Measurements from ENCODE around the gene SYT7. TPM values are rescaled to one million over a fixed set of nuclear protein-coding genes. Genes with fewer than 3 reads are reported as not detected.
"Not testable (repeated sequence)": the region's sequence is repeated elsewhere in the genome, so short reads cannot be mapped to it uniquely, and the experiment has no call there.

SYT7 gene
- total RNA-seq, 2 donors from 2014 or later: 2.0 to 3.4 TPM

DNA sequence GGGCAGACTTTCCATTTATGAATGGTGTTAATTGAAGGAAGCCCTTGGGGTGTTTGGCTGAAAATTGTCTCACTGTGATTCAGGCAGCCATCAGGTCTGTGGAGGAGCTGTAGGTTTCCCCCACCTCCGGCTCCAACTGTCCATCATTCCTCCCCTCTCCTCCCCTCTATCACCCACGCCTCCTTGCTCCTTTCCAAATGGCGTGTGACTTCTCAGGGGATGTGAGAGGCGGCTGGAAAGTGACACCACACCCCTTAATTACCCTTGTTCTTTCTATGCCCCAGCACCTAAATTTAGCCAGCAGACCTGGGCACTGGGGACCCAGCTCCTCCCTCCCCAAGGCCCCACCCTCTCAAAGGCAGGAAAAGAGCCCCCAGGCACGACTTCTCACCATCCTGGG, 38.1 kb upstream of the SYT7 start:
- Histone ChIP-seq H3K4me1 (ENCODE audit: control insufficient read depth, insufficient read depth, low read length) (no peaks in the 10 kb centered on the region), H3K36me3 (ENCODE audit: control insufficient read depth, insufficient read depth, low read length) (no peaks in the 10 kb centered on the region), H3K27me3 (ENCODE audit: control insufficient read depth, insufficient read depth, low read length, poor library complexity, severe bottlenecking) (no peaks in the 10 kb centered on the region), H3K27ac (ENCODE audit: low read depth, low read length) (no peak overlapping the region), H3K9ac (ENCODE audit: extremely low read depth, low read length, poor library complexity, severe bottlenecking) (no peak overlapping the region), H3K4me3 (ENCODE audit: low read length) (no peak overlapping the region), H3K9me3 (ENCODE audit: control insufficient read depth, low read length) (no peaks in the 10 kb centered on the region)
- TF ChIP-seq, protein P1, sequence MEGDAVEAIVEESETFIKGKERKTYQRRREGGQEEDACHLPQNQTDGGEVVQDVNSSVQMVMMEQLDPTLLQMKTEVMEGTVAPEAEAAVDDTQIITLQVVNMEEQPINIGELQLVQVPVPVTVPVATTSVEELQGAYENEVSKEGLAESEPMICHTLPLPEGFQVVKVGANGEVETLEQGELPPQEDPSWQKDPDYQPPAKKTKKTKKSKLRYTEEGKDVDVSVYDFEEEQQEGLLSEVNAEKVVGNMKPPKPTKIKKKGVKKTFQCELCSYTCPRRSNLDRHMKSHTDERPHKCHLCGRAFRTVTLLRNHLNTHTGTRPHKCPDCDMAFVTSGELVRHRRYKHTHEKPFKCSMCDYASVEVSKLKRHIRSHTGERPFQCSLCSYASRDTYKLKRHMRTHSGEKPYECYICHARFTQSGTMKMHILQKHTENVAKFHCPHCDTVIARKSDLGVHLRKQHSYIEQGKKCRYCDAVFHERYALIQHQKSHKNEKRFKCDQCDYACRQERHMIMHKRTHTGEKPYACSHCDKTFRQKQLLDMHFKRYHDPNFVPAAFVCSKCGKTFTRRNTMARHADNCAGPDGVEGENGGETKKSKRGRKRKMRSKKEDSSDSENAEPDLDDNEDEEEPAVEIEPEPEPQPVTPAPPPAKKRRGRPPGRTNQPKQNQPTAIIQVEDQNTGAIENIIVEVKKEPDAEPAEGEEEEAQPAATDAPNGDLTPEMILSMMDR (conservative IDR thresholded peaks at IDR 0.05): no peak
- Mint-ChIP-seq H3K27me3 (ENCODE audit: insufficient read depth) (peaks cover 2% of the 10 kb centered on the region), H3K36me3 (ENCODE audit: low read depth) (no peaks in the 10 kb centered on the region), H3K27ac (no peak overlapping the region), H3K9me3 (no peaks in the 10 kb centered on the region), H3K4me1 (peaks cover 7% of the 10 kb centered on the region), H3K4me3 (no peak overlapping the region)
- 10 to 52% methylated on average over 2 to 5 of the region's 5 CpGs for WGBS, 2 experiments (ENCODE audit: insufficient coverage in 1 of 2, insufficient read length in 1 of 2)
- peak; percentile 79 for DNase-seq

DNA sequence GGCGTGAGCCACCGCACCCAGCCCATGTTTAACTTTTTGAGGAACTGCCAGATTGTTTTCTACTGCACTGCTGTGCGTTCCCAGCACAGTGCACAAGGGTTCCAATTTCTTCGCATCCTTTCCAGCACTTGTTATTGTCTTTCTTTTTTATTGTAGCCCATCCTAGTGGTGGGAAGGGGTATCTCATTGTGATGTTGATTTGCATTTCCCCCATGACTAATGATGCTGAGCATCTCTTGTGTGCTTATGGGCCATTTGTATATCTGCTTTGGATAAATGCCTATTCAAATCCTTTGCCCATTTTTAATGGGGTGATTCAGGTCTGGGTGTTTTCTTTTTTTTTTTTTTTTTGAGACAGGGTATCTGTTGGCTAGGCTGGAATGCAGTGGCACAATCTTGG, 36.6 kb upstream of the SYT7 start:
- DNase-seq: no peak
- no peaks in the 10 kb centered on the region for H3K36me3 ChIP-seq (ENCODE audit: control insufficient read depth, insufficient read depth, low read length)
- H3K27ac ChIP-seq (ENCODE audit: low read depth, low read length): no peak overlapping the region
- no peak overlapping the region for H3K4me3 ChIP-seq (ENCODE audit: low read length)
- Mint-ChIP-seq H3K4me3 (no peak overlapping the region), H3K27ac (no peak overlapping the region), H3K27me3 (ENCODE audit: insufficient read depth) (peaks cover 2% of the 10 kb centered on the region), H3K36me3 (ENCODE audit: low read depth) (no peaks in the 10 kb centered on the region), H3K4me1 (peaks cover 7% of the 10 kb centered on the region), H3K9me3 (no peaks in the 10 kb centered on the region)
- TF ChIP-seq, protein P1 (conservative IDR thresholded peaks at IDR 0.05): peak; percentile 54
- H3K27me3 ChIP-seq (ENCODE audit: control insufficient read depth, insufficient read depth, low read length, poor library complexity, severe bottlenecking): no peaks in the 10 kb centered on the region
- H3K4me1 ChIP-seq (ENCODE audit: control insufficient read depth, insufficient read depth, low read length): no peaks in the 10 kb centered on the region
- WGBS, 2 experiments (ENCODE audit: insufficient coverage in 1 of 2, insufficient read length in 1 of 2): 91 to 93% methylated on average over 3 to 4 of the region's 4 CpGs
- H3K9ac ChIP-seq (ENCODE audit: extremely low read depth, low read length, poor library complexity, severe bottlenecking): no peak overlapping the region
- no peaks in the 10 kb centered on the region for H3K9me3 ChIP-seq (ENCODE audit: control insufficient read depth, low read length)

GRCh38 chr11:61616434-61616833, 35.6 kb upstream of the SYT7 start:
- H3K27ac ChIP-seq (ENCODE audit: low read depth, low read length): no peak overlapping the region
- no peak overlapping the region for H3K27ac Mint-ChIP-seq
- DNase-seq: no peak
- H3K9me3 Mint-ChIP-seq: peaks cover 5% of the 10 kb centered on the region
- no peaks in the 10 kb centered on the region for H3K4me1 ChIP-seq (ENCODE audit: control insufficient read depth, insufficient read depth, low read length)
- TF ChIP-seq, protein P1 (conservative IDR thresholded peaks at IDR 0.05): no peak
- no peak overlapping the region for H3K4me3 Mint-ChIP-seq
- H3K4me3 ChIP-seq (ENCODE audit: low read length): no peak overlapping the region
- H3K27me3 Mint-ChIP-seq (ENCODE audit: insufficient read depth): peaks cover 2% of the 10 kb centered on the region
- H3K9ac ChIP-seq (ENCODE audit: extremely low read depth, low read length, poor library complexity, severe bottlenecking): no peak overlapping the region
- peaks cover 7% of the 10 kb centered on the region for H3K4me1 Mint-ChIP-seq
- WGBS, 2 experiments (ENCODE audit: insufficient coverage in 1 of 2, insufficient read length in 1 of 2): 88 to 100% methylated on average over 1 to 2 of the region's 2 CpGs
- H3K36me3 ChIP-seq (ENCODE audit: control insufficient read depth, insufficient read depth, low read length): no peaks in the 10 kb centered on the region
- H3K36me3 Mint-ChIP-seq (ENCODE audit: low read depth): no peaks in the 10 kb centered on the region
- H3K9me3 ChIP-seq (ENCODE audit: control insufficient read depth, low read length): no peaks in the 10 kb centered on the region
- no peaks in the 10 kb centered on the region for H3K27me3 ChIP-seq (ENCODE audit: control insufficient read depth, insufficient read depth, low read length, poor library complexity, severe bottlenecking)

- WGBS, 2 experiments (ENCODE audit: insufficient coverage in 1 of 2, insufficient read length in 1 of 2): 83 to 96% methylated on average over 5 to 6 of the region's 6 CpGs
- not testable (repeated sequence) for H3K9ac ChIP-seq (ENCODE audit: extremely low read depth, low read length, poor library complexity, severe bottlenecking); H3K27me3 ChIP-seq (ENCODE audit: control insufficient read depth, insufficient read depth, low read length, poor library complexity, severe bottlenecking); H3K36me3 Mint-ChIP-seq (ENCODE audit: low read depth); H3K9me3 Mint-ChIP-seq; H3K27ac Mint-ChIP-seq; H3K27me3 Mint-ChIP-seq (ENCODE audit: insufficient read depth); H3K27ac ChIP-seq (ENCODE audit: low read depth, low read length); H3K36me3 ChIP-seq (ENCODE audit: control insufficient read depth, insufficient read depth, low read length); H3K4me3 Mint-ChIP-seq; H3K9me3 ChIP-seq (ENCODE audit: control insufficient read depth, low read length); DNase-seq; H3K4me1 ChIP-seq (ENCODE audit: control insufficient read depth, insufficient read depth, low read length); H3K4me3 ChIP-seq (ENCODE audit: low read length)
- H3K4me1 Mint-ChIP-seq: peaks cover 14% of the 10 kb centered on the region
Measured at GRCh38 chr11:61614782-61615181, 33.9 kb upstream of the SYT7 start.

Data from endodermal cell (in vitro differentiated cells).